ENCODE results near the gene SMYD3. TPM values are rescaled to one million over a fixed set of nuclear protein-coding genes. Genes with fewer than 3 reads are reported as not detected.

The SMYD3 gene
- polyA plus RNA-seq, 1 donor from 2014 or later, result 48.6 TPM

GRCh38 chr1:246161626-246162025 is 345.5 kb downstream of the SMYD3 start:
- TF ChIP-seq CTCF (IDR thresholded peaks at IDR 0.05; ENCODE audit: poor library complexity, severe bottlenecking), result no peak
- TF ChIP-seq TAF1 (IDR thresholded peaks at IDR 0.05; ENCODE audit: low read depth), result no peak
- no peak for TF ChIP-seq POLR2AphosphoS5 (IDR thresholded peaks at IDR 0.05)
- no peak for TF ChIP-seq RAD21 (conservative IDR thresholded peaks at IDR 0.05)
- TF ChIP-seq EP300 (conservative IDR thresholded peaks at IDR 0.05; ENCODE audit: poor library complexity, severe bottlenecking), result no peak
- TF ChIP-seq EZH2 (IDR thresholded peaks at IDR 0.05; ENCODE audit: borderline replicate concordance, insufficient read depth, low read length, poor library complexity, severe bottlenecking), result no peak
- TF ChIP-seq, protein P1, sequence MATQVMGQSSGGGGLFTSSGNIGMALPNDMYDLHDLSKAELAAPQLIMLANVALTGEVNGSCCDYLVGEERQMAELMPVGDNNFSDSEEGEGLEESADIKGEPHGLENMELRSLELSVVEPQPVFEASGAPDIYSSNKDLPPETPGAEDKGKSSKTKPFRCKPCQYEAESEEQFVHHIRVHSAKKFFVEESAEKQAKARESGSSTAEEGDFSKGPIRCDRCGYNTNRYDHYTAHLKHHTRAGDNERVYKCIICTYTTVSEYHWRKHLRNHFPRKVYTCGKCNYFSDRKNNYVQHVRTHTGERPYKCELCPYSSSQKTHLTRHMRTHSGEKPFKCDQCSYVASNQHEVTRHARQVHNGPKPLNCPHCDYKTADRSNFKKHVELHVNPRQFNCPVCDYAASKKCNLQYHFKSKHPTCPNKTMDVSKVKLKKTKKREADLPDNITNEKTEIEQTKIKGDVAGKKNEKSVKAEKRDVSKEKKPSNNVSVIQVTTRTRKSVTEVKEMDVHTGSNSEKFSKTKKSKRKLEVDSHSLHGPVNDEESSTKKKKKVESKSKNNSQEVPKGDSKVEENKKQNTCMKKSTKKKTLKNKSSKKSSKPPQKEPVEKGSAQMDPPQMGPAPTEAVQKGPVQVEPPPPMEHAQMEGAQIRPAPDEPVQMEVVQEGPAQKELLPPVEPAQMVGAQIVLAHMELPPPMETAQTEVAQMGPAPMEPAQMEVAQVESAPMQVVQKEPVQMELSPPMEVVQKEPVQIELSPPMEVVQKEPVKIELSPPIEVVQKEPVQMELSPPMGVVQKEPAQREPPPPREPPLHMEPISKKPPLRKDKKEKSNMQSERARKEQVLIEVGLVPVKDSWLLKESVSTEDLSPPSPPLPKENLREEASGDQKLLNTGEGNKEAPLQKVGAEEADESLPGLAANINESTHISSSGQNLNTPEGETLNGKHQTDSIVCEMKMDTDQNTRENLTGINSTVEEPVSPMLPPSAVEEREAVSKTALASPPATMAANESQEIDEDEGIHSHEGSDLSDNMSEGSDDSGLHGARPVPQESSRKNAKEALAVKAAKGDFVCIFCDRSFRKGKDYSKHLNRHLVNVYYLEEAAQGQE (IDR thresholded peaks at IDR 0.05; ENCODE audit: borderline replicate concordance), result no peak
- TF ChIP-seq SMC3 (conservative IDR thresholded peaks at IDR 0.05; ENCODE audit: poor library complexity), result no peak
- TF ChIP-seq MXI1 (conservative IDR thresholded peaks at IDR 0.05; ENCODE audit: poor library complexity, severe bottlenecking), result no peak
- Histone ChIP-seq H3F3A (ENCODE audit: insufficient read depth, low read length, poor library complexity, severe bottlenecking) (no peaks in the 10 kb centered on the region), H2AFZ (ENCODE audit: low read depth, low read length) (no peak overlapping the region), H3K79me2 (replicated peaks; ENCODE audit: insufficient read depth, low read length) (no peaks in the 10 kb centered on the region), H3K9me2 (ENCODE audit: insufficient read depth, low read length) (no peaks in the 10 kb centered on the region), H3K36me3 (ENCODE audit: insufficient read depth, low read length) (no peaks in the 10 kb centered on the region), H3K4me3 (ENCODE audit: low read length) (peak overlapping the region; percentile 52), H4K20me1 (ENCODE audit: insufficient read depth) (no peaks in the 10 kb centered on the region), H3K4me2 (ENCODE audit: low read length) (no peak overlapping the region), H3K27me3 (ENCODE audit: insufficient read depth, low read depth, low read length) (no peaks in the 10 kb centered on the region), H3K9me3 (ENCODE audit: low read length) (no peaks in the 10 kb centered on the region), H3K9ac (ENCODE audit: low read length) (no peak overlapping the region), H3K27ac (ENCODE audit: low read length) (no peak overlapping the region)

DNA sequence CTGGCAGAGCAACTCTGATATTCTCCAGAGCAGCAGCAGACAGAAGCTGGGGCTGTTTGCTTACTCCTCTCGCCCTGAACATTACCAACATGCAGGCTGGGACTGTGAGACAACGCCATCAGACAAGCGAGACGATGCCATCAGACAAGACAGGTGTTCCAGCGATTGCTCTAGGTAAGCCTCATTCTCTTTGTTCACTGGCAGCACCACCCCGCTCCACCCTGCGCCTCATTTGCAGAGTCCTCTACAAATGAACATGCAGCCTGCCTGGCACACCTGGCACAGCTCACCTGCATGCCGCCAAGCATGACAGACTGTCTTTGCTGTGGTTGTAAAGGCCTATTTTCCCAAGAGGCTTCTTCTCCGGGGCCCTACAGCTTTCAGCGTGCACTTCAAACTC is 346.2 kb downstream of the SMYD3 start:
- Histone ChIP-seq H3F3A (ENCODE audit: insufficient read depth, low read length, poor library complexity, severe bottlenecking) (no peaks in the 10 kb centered on the region), H3K79me2 (replicated peaks; ENCODE audit: insufficient read depth, low read length) (no peaks in the 10 kb centered on the region), H3K27me3 (ENCODE audit: insufficient read depth, low read depth, low read length) (no peaks in the 10 kb centered on the region), H3K4me2 (ENCODE audit: low read length) (peak overlapping the region; percentile 64), H2AFZ (ENCODE audit: low read depth, low read length) (no peak overlapping the region), H3K9ac (ENCODE audit: low read length) (peak overlapping the region; percentile 36), H3K9me2 (ENCODE audit: insufficient read depth, low read length) (no peaks in the 10 kb centered on the region), H3K4me3 (ENCODE audit: low read length) (peak overlapping the region; percentile 52), H3K27ac (ENCODE audit: low read length) (peak overlapping the region; percentile 67), H3K9me3 (ENCODE audit: low read length) (no peaks in the 10 kb centered on the region), H4K20me1 (ENCODE audit: insufficient read depth) (no peaks in the 10 kb centered on the region), H3K36me3 (ENCODE audit: insufficient read depth, low read length) (no peaks in the 10 kb centered on the region)
- TF ChIP-seq, protein P1 (IDR thresholded peaks at IDR 0.05; ENCODE audit: borderline replicate concordance), result no peak
- TF ChIP-seq CTCF (IDR thresholded peaks at IDR 0.05; ENCODE audit: poor library complexity, severe bottlenecking), result no peak
- TF ChIP-seq MXI1 (conservative IDR thresholded peaks at IDR 0.05; ENCODE audit: poor library complexity, severe bottlenecking), result no peak
- no peak for TF ChIP-seq TAF1 (IDR thresholded peaks at IDR 0.05; ENCODE audit: low read depth)
- TF ChIP-seq SMC3 (conservative IDR thresholded peaks at IDR 0.05; ENCODE audit: poor library complexity), result no peak
- TF ChIP-seq EP300 (conservative IDR thresholded peaks at IDR 0.05; ENCODE audit: poor library complexity, severe bottlenecking), result no peak
- no peak for TF ChIP-seq EZH2 (IDR thresholded peaks at IDR 0.05; ENCODE audit: borderline replicate concordance, insufficient read depth, low read length, poor library complexity, severe bottlenecking)
- no peak for TF ChIP-seq POLR2AphosphoS5 (IDR thresholded peaks at IDR 0.05)
- no peak for TF ChIP-seq RAD21 (conservative IDR thresholded peaks at IDR 0.05)

All from neural cell (in vitro differentiated cells).